ENCODE data around the gene TSC2. TPM values are rescaled to one million over a fixed set of nuclear protein-coding genes. Genes with fewer than 3 reads are reported as not detected.

Gene TSC2
- total RNA-seq, 2 donors from 2014 or later = 86.3 to 168 TPM

DNA sequence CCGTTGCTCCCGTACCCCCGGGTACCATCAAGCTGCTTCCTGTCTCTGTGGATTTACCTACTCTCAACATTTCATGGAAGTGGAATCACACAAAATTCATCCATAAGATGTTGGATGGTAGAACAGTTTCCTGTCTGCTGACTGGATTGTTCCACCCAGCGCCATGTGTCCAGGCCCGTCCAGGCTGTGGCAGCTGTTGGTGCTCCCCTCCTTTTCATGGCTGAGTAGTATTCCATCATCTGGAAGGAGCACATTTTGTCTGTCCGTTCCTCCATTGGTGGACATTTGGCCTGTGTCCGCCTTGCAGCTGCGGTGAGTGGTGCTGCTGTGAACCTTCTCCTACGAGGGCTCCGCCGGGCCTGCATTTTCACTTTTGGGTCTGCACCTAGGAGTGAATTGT, 18.4 kb downstream of the TSC2 start:
- 96% methylated on average over 11 of the region's 11 CpGs for WGBS
- H3K9me3 ChIP-seq = no peaks in the 10 kb centered on the region
- intact Hi-C loops (cut with DNase I) = no loop called here
- H3K27me3 ChIP-seq (replicated peaks; ENCODE audit: insufficient read depth) = no peaks in the 10 kb centered on the region
- TF ChIP-seq POLR2A (IDR thresholded peaks at IDR 0.05) (no peak), POLR2AphosphoS5 (IDR thresholded peaks at IDR 0.05) (no peak)
- TF ChIP-seq, protein P1, sequence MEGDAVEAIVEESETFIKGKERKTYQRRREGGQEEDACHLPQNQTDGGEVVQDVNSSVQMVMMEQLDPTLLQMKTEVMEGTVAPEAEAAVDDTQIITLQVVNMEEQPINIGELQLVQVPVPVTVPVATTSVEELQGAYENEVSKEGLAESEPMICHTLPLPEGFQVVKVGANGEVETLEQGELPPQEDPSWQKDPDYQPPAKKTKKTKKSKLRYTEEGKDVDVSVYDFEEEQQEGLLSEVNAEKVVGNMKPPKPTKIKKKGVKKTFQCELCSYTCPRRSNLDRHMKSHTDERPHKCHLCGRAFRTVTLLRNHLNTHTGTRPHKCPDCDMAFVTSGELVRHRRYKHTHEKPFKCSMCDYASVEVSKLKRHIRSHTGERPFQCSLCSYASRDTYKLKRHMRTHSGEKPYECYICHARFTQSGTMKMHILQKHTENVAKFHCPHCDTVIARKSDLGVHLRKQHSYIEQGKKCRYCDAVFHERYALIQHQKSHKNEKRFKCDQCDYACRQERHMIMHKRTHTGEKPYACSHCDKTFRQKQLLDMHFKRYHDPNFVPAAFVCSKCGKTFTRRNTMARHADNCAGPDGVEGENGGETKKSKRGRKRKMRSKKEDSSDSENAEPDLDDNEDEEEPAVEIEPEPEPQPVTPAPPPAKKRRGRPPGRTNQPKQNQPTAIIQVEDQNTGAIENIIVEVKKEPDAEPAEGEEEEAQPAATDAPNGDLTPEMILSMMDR (IDR thresholded peaks at IDR 0.05) = no peak
- no peak overlapping the region for H3K4me3 ChIP-seq
- no peaks in the 10 kb centered on the region for H3K4me1 ChIP-seq (replicated peaks)
- H3K27ac ChIP-seq = no peak overlapping the region
- peaks cover 10 to 11% of the 10 kb centered on the region in 2 donors for H3K36me3 ChIP-seq
- no peak for DNase-seq (ENCODE audit: low spot score)

DNA sequence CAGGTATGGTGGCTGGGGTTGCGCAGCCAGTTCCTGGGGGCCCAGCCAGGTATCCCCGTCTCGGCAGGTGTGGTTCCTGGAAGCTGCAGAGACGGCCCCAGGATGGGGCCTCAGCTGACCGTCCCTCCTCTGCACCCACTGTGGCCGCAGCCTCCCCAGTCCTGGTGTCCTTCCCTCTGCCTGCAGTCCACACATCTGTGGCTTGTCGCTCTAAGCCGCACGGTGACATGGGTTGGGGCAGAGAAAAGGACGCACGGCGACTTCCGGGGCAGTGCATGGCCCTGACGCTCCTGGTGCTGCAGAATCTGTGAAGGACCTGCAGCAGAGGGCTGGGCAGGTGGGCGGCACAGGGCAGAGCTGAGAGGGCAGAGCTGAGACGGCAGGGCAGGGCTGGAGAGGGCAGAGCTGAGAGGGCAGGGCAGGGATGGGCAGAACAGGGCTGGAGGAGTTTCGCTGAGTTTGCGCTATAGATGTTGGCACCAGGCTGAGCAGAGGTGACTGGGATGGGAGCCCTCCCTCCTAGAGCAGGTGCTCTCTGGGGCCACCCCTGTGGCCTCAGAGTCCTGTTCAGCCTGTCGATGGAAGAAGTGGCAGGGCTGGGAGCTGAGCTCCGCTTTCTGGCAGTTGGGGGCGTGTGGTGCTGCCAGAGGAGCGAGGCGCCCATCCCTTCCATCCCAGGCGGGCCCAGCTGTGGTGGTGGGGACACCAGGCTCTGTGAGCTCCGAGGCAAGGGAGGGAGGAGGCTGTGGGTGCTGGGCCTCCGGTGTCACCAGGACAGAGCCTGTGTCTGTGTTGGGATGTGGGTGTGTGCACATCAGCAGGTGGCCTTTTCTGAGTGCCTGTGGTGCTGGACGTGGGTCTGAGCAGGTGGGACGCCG, 23.0 kb downstream of the TSC2 start:
- Histone ChIP-seq H3K4me1 (replicated peaks) (no peaks in the 10 kb centered on the region), H3K27me3 (replicated peaks; ENCODE audit: insufficient read depth) (no peaks in the 10 kb centered on the region), H3K9me3 (no peaks in the 10 kb centered on the region), H3K27ac (no peak overlapping the region), H3K36me3 (peaks cover 0 to 9% of the 10 kb centered on the region in 2 donors), H3K4me3 (no peak overlapping the region)
- intact Hi-C loops (cut with DNase I) = no loop called here
- WGBS = 93% methylated on average over 27 of the region's 29 CpGs
- DNase-seq (ENCODE audit: low spot score) = no peak
- TF ChIP-seq POLR2AphosphoS5 (IDR thresholded peaks at IDR 0.05) = no peak
- no peak for TF ChIP-seq POLR2A (IDR thresholded peaks at IDR 0.05)
- TF ChIP-seq, protein P1 (IDR thresholded peaks at IDR 0.05) = no peak

DNA sequence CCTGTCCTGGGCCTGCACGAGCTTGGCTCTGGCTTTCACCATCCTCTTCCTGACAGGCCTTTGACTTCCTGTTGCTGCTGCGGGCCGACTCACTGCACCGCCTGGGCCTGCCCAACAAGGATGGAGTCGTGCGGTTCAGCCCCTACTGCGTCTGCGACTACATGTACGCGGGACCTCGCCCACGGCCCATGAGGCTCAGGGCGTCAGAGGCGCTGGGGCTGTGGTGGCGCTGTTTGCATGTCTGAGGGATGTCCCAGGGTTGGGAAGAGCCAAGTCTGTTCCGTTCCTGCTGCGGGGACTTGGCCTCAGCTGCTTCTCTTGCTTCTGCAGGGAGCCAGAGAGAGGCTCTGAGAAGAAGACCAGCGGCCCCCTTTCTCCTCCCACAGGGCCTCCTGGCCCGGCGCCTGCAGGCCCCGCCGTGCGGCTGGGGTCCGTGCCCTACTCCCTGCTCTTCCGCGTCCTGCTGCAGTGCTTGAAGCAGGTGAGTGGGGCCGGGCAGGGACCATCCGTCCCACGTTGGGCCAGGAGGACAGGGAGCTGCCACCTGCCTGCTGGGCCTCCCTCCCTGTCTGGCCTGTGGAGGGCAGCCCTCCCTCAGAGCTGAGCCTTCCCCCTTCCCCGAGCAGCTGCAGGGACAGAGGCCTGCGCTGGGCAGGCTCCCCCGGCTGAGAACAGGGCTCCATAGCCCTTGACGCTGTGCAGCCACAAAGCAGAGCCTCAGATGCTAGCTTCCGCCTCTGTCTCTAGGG, 23.8 kb downstream of the TSC2 start:
- DNase-seq (ENCODE audit: low spot score) = no peak
- WGBS = 75% methylated on average over 34 of the region's 34 CpGs

DNA sequence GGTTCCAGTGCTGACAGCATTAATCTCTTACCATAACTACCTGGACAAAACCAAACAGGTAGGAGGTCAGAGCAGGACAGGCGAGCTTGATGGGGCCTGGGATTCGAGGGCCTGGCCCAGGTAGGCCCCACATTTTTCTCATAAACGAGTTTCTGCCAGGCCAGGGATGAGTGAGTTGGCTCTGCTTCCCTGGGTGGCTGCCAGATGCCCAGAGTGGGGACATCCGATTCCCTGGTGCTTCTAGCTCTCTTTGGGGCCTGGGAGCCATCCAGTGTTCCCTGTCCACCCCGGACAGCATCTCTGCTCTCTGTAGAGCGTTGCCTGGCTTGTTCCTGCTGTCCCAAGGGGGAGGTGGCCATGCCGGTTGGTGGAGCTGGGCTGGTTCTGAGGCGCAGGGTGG, 25.1 kb downstream of the TSC2 start:
- 68% methylated on average over 8 of the region's 8 CpGs for WGBS
- no peak for DNase-seq (ENCODE audit: low spot score)
- Histone ChIP-seq H3K36me3 (peaks cover 0 to 15% of the 10 kb centered on the region in 2 donors), H3K27ac (no peak overlapping the region), H3K4me3 (no peak overlapping the region), H3K9me3 (no peaks in the 10 kb centered on the region), H3K4me1 (replicated peaks) (no peaks in the 10 kb centered on the region), H3K27me3 (replicated peaks; ENCODE audit: insufficient read depth) (no peaks in the 10 kb centered on the region)
- TF ChIP-seq, protein P1 (IDR thresholded peaks at IDR 0.05) = no peak
- TF ChIP-seq POLR2A (IDR thresholded peaks at IDR 0.05) (no peak), POLR2AphosphoS5 (IDR thresholded peaks at IDR 0.05) (no peak)
- intact Hi-C loops (cut with DNase I) = no loop called here

More for the DNA sequence above, 23.8 kb downstream of the TSC2 start:
- TF ChIP-seq POLR2AphosphoS5 (IDR thresholded peaks at IDR 0.05) = no peak
- TF ChIP-seq, protein P1 (IDR thresholded peaks at IDR 0.05) = no peak
- TF ChIP-seq POLR2A (IDR thresholded peaks at IDR 0.05) = no peak
- no peak overlapping the region for H3K4me3 ChIP-seq
- H3K27ac ChIP-seq = no peak overlapping the region
- intact Hi-C loops (cut with DNase I) = no loop called here
- no peaks in the 10 kb centered on the region for H3K4me1 ChIP-seq (replicated peaks)
- peaks cover 0 to 15% of the 10 kb centered on the region in 2 donors for H3K36me3 ChIP-seq
- H3K9me3 ChIP-seq = no peaks in the 10 kb centered on the region
- no peaks in the 10 kb centered on the region for H3K27me3 ChIP-seq (replicated peaks; ENCODE audit: insufficient read depth)
